Cardiac fibroblast (primary cell): Measurements from ENCODE around the gene CDC123.

Experiments used
- DNase-seq, 2 donors: peaks; one replicate each; pipeline versions ENCODE4 v3.0.0 to v3.0.0-alpha.2; 2010; ENCODE audit warnings: low read depth in 2 of 2
- H3K4me3 ChIP-seq, 2 donors: replicated peaks in 1 of 2; 1 replicate in 1 of 2; 2 replicates in 1 of 2; pipeline ENCODE4 v1.5.1; 2011; ENCODE audit warnings: low read depth in 2 of 2, low read length in 2 of 2, mild to moderate bottlenecking in 2 of 2, moderate library complexity in 1 of 2
- TF ChIP-seq, protein P1 (sequence below): IDR thresholded peaks from one replicate; pipeline ENCODE4 v1.5.1; 2011; ENCODE audit warnings: low read depth, mild to moderate bottlenecking, low read length, inconsistent platforms

CDC123 gene

DNA sequence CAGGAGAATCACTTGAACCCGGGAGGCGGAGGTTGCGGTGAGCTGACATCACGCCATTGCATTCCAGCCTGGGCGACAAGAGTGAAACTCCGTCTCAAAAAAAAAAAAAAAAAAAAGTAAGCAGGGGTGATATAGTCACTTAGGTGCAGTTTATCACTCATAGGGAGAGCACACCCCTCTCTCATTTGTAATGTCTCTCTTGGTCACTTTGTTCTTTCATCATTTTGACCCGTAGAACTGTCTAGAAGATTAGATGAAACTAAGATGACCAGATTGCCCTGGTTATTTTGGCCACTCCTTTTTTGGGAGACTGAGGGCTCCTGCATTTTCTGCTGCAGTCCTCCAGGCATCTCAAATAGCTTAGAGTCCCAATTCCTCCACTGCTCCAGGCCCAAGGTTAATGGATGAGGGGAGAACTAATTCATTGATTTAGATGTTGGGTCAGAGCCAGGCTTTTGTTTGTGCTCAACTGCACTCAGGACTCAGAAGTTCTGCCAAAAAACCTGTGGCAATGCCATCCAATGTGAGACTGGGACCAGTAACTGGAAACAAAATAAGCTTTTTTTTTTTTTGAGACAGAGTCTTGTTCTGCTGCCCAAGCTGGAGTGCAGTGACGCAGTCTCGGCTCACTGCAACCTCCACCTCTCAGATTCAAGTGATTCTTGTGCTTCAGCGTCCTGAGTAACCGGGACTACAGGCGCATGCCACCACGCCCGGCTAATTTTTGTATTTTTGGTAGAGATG lies 103.4 kb downstream of the CDC123 start:
- DNase-seq: no peak
- H3K4me3 ChIP-seq: no peak overlapping the region
- TF ChIP-seq, protein P1, sequence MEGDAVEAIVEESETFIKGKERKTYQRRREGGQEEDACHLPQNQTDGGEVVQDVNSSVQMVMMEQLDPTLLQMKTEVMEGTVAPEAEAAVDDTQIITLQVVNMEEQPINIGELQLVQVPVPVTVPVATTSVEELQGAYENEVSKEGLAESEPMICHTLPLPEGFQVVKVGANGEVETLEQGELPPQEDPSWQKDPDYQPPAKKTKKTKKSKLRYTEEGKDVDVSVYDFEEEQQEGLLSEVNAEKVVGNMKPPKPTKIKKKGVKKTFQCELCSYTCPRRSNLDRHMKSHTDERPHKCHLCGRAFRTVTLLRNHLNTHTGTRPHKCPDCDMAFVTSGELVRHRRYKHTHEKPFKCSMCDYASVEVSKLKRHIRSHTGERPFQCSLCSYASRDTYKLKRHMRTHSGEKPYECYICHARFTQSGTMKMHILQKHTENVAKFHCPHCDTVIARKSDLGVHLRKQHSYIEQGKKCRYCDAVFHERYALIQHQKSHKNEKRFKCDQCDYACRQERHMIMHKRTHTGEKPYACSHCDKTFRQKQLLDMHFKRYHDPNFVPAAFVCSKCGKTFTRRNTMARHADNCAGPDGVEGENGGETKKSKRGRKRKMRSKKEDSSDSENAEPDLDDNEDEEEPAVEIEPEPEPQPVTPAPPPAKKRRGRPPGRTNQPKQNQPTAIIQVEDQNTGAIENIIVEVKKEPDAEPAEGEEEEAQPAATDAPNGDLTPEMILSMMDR: no peak
